Left kidney (tissue), 2 donors: ENCODE results near the gene KANSL1. TPM values are rescaled to one million over a fixed set of nuclear protein-coding genes. Genes with fewer than 3 reads are reported as not detected.
"Not testable (repeated sequence)": the region's sequence is repeated elsewhere in the genome, so short reads cannot be mapped to it uniquely, and the experiment has no call there.

Experiments
- DNase-seq: peaks from one replicate; pipeline ENCODE4 v3.0.0-alpha.2; 2013
- polyA plus RNA-seq: library from polyadenylated mRNA; unstranded; fragments of 120-200 nt; gene quantifications from one replicate; pipeline ENCODE4 v1.2.1, GENCODE V29; 2013; ENCODE audit not compliant: insufficient read length

The KANSL1 gene
- polyA plus RNA-seq, 1 donor, result 95.8 TPM

DNA sequence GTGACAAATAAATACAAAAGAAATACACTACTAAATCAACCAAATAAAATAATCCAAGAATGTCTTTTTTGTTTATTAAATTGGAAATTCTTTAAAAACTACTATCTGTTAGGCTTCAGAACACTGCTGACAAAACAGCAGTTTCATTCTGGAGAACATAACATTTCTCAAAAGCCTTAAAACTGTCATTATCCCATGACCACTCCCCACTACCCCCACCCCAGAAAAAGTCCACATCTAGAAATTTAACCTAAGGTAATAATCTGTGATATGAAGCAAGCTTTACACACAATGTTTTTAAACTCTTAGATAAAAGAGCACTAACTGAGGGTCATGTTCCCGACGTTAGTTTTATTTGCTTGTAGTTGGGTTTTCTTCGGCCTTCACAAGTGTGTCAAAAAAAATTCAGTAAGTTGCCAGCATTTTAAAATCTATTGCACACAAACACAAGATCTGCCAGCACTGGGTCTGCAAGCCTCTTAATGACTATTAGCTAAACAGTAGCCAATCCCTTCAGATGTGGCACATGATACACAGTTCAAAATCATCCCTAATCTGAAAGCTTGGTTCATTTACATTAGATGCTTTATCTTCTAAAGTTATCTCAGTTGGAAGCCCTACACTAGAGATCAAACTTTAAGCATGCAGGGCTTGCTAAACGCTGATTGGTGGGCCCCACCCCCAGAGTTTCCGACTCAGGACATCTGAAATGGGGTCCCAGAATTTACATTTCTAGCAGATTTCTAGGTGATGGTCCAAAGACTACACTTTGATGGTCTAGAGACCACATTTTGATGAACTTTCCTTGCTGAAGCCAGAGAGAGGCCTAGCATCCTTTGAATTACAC is 75.2 kb downstream of the KANSL1 start:
- DNase-seq, result no peak

DNA sequence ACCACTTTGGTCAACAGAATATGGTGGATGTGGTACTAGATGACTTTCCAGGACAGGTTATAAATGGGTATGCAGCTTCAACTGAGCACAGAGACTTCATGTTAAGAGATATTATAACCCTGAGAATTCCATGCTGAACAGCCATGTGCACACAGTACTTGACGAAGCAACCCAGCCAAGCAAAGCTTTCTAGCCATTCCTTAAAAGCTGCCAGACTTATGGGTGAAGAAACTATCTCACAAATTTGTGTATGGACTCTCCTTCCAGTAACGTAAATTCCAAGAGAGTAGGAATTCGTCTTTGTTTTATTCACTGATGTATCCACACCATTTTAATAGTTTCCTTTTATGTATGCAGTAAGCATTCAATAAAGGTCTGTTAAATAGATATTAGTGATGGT is 76.1 kb downstream of the KANSL1 start:
- DNase-seq, result no peak

DNA sequence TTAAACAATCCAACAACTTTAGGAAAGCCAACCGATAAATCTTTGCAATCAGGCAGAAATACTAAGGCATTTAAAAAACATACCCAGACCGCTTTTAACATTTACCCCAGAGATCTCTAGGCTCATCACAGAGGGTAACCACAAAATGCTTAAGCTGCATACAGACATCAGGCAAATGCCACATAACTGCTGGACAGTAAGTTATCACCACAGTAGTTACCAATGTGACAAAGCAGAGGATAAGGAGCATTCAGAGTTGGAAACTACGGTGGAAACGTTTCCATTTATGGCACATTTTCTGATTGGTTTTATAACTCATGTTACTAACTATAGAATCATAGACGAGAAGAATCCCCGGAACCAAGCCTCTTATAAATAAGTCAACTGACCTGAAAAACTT is 77.5 kb downstream of the KANSL1 start:
- DNase-seq, result no peak

DNA sequence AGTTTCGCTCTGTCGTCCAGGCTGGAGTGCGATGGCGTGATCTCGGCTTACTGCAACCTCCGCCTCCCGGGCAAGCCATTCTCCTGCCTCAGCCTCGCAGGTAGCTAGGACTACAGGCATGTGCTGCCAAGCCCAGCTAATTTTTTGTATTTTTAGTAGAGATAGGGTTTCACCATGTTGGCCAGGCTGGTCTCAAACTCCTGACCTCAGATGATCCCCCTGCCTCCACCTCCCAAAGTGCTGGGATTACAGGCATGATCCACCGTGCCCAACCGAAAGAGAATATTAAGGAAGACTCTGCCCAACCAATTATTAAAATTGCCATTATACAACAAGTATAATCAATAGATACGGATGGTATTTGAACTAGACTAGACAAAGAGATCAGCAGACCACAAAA is 82.0 kb downstream of the KANSL1 start:
- not testable (repeated sequence) for DNase-seq

DNA sequence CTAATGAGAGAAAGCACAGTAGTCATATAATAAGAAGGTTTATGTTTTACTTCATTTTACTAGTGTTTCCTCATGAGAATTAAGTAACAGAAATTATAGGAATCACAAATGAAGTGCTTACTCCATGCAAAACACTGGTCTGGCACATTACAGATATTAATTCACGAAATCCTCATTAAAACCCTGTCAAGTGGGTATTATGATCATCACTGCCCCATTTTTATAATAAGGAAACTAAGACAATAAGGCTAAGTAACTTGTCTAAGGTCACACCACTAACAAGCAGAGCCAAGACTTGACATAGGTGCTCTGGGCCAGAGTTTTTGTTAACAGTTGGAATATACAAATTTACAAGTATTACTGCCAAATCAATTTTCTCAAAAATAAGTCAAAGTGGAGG is 83.0 kb downstream of the KANSL1 start:
- DNase-seq, result no peak

DNA sequence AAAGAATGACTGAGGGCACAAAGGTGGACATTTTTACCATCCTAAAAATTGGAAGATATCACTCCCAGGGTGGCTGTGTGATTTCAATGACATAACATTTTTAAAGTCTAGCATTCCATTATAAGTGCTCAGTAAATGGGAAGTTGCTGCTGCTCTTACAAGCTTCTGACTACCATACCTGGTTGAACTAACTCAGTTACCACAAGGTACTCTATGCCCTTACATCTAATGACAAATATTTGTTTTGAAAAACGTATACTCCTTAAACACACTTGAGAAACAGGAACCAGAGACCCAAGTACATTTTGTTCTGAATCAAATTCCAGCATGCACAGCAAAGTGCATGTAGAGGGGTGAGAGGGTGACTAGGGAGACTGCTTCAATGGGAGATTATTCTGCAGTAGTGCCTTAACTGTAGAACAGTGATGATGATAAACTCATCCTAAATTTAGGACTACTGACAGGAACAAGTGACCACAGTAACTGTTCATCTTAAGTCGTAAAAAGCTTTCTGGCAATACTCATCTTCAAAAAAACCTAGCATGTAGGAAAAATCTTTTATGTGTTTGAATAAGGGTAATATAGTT is 83.5 kb downstream of the KANSL1 start:
- DNase-seq, result no peak

DNA sequence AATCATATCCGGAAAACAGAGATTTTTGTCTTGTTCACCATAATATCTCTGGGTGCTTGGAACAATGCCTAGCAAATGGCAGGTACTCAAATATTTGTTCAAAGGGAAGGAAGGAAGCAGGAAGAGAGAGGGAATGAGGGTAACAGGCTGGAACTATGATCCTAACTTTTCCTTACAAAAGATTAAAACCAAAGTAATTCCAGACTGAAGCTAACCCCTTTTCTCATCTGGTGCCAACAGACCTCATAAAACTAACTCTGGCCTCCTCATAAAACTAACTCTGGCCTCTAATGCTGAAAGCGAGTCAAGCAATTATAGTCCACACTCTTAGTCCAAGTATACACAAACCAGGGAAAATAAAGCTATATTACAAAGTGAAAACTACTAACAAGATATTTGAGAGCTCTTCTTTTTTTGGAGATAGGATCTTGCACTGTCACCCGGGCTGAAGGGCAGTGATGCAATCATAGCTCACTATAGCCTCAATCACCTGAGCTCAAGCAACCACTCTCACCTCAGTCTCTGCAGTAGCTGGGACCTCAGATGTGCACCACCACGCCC is 84.6 kb downstream of the KANSL1 start:
- no peak for DNase-seq

DNA sequence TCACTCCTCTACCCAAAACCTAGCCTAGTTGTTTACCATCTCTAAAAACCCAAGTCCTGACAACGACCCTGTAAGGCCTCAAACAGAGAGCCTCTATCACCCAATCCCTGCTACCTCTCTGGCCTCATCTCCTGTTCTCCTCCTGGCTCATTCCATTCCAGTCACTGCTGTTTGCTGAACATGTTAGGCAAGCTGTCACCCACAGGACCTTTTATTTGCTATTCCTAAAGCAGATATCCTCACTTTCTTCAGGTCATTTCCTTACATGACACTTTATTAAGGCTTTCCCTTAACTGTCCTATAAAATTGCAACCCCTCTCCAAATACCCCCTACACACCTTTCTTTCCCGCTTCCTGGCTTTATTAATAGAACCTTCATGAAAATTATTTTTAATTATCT is 85.1 kb downstream of the KANSL1 start:
- DNase-seq, result no peak

DNA sequence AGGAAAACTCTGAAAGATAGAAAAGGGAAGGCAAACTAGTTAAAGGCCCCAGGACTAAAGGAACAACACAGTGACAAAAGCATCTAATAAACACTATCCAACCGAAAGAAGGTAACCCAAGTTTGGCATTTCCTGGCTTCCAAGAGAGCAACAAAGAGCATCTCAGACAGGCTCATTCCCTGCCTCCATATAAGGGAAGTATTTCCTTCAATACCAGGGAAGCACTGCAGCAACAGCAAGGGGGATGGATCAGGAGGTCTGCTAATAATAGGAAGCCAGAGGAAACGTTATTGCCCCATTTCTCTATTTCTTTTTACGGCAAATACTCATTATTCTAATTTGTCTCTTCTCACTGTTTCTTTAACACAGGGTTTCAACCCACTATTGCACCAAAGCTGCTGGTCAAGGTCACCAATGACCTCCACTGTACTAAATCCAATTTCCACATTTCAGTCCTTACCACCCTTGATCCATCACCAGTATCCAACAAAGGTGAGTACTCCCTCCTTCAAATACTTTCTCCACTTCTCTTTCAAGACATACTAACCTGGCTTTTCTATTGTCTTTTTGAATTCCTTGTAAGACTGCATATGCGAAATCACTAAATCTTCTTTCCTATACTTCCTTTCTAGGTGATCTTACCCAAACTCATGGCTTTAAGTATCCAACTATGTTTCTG is 86.1 kb downstream of the KANSL1 start:
- no peak for DNase-seq

DNA sequence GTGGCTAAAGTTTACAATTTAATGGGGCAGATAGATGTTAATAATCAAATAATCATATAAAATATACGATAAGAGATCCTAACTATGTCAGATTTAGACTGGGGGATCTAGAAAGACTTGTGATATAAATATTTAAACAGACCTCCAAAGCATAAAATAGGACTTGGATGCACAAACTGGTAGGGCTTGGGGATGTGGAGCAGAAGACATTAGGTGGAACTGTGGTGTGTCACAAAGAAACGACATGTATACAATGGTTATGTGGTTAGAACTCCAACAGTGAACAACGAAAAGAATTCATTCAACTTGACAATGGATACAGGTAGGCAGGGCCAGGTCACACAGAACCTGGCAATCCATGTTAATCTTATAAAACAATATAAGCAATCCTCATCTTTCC is 90.4 kb downstream of the KANSL1 start:
- DNase-seq, result not testable (repeated sequence)

DNA sequence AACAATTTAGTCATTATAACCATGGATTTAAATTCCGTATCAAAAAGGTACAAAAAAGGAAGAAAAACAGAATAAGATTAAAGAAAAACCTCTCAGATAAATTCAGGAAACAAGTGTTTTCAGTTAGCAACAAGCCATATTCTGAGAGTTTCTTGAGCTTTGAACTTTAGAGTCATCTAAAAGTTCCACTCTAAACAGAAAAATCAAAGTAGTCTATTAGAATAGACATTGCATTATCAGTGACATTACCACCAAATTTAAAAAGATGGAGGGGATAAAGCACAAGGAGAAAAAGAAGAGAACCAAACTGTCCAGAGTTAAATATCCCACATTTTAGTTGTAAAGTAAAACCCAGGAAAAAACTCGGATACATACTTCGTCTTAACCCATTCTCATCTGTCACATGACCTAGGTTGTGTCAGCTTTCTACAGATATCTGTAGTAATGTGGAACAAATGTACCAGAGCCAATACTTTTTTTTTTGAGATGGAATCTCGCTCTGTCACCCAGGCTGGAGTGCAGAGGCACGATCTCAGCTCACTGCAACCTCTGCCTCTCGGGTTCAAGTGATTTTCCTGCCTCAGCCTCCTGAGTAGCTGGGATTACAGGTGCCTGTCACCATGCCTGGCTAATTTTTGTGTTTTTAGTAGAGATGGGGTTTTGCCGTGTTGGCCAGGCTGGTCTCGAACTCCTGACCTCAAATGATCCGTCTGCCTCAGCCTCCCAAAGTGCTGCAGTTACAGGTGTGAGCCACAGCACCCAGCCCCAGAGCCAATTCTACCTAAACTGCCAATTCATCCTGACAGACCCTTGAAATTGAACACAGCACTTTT is 91.2 kb downstream of the KANSL1 start:
- DNase-seq, result not testable (repeated sequence)

DNA sequence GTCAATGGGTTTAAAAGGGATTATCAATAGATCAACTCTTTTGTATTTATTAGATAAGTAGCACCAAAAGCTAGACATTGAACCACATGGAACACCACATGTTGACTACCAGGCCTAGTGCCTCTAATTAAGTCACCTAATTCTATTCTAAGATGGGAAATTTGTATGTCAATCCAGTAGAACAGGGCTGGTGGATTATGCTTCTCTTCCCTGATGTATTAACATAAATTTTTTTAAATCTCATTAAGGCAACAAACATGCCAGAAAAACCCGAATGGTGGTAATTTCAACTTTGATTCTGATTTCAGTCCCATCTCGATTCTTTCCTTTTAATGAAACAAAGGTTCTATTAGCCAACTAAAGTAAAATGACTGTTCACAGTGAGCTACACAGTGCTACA is 92.6 kb downstream of the KANSL1 start:
- no peak for DNase-seq

DNA sequence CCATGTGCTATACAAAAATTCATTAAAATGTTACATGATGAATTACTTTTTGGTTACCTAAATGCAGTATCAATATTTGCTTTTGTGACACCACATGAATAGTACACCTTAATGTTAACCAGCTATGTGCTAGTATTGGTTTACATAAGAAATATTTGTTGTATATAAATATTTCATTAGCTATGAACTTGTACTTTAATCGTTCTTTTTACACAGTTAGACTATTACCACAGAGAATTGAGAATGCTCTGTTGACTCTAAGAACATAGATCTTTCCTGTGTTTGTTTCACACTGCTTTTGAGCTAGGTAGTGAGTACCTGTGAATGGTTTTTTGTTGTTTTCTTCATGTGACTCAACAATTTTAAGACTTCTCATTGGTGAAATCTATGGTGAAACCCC is 93.4 kb downstream of the KANSL1 start:
- DNase-seq, result no peak

DNA sequence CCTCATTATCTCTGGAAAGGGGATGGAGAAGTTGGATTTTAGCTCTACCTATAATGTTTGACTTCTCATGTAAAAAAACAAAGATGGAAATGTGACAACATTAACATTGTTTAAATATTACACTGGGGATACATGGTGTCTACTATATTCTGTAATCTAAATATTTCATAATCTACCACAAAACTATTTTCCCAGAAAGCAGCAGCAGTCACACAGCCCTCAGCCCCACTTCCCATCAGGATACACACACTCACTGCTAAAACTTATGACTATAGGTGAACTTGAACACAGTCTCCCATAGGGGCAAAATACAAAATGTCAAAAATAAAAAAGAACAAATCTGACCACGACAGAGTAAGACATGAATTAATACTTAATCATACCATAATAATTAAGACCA is 95.7 kb downstream of the KANSL1 start:
- DNase-seq, result no peak

DNA sequence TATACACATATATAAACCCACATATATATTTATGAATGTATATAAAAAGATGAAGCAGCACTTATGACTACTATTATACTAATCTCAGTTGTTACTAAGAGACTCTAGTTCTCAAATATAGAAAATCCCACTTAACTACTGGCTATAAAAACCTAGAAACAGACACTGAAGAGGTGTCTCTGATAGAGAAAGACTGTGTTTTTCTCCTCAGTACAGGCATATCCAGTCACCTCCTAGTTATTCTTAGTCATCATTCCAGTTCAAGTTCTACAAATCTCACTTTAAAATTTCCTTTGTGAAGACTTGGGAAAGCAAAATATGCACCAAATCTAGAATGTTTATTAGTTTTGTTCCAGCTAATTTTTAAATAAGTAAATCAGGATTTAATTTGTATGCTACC is 100.2 kb downstream of the KANSL1 start:
- no peak for DNase-seq

DNA sequence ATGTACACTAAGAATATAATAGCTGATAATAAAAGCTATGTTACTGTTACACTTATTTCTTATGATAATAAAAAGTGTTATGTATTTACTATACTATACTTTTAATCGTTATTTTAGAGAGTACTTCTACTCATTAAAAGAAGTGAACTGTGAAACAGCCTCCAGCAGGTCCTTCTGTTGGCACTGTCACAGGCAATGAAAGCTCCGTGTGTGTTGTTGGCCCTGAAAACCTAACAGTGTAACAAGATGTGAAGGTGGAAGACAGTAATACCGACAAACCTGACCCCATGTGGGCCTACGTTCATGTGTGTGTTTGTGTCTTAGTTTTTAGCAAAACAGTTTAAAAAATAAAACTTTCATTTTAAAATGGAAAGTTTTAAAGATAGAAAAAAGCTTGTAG is 102.4 kb downstream of the KANSL1 start:
- no peak for DNase-seq

DNA sequence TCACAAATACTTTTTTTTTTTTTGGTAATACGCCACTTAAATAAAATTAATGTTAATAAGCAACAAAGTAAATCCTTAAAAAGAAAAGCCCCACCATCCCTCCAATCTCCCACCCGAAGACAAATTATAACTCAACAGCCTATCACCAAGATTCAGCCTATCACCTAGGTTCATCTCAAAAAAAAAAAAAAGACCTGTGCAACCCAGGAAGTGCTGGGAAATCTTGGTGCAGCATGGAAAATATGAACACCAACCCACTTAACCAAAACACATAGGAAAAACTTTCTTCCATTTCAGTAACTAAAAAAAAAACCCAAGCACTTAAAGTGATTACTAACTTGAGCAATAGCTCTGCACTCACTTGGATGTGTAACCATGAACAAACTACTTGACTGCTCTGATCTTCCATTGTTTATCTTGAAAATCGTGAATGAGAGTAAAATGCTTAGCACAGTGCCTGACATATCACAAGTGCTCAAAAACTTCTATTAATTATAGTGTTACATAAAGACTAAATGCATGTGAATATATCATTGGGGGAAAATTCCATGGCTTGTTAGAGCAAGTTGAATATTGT is 103.8 kb downstream of the KANSL1 start:
- DNase-seq, result no peak

DNA sequence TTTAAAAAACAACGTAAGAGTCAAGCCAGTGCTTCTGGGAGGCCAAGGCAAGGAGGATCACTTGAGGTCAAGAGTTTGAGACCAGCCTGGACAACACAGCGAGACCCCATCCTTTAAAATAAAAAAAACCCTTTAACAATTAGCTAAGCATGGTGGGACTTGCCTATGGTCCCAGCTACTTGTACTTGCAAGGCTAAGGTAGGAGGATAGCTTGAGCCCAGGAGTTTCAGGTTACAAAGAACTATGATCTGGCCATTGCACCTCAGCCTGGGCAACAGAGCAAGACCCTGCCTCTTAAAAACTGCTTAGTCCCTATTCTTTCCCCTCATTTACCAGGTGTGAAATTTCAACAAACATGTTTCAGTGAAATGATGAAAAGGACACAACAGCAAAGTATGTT is 104.6 kb downstream of the KANSL1 start:
- no peak for DNase-seq

DNA sequence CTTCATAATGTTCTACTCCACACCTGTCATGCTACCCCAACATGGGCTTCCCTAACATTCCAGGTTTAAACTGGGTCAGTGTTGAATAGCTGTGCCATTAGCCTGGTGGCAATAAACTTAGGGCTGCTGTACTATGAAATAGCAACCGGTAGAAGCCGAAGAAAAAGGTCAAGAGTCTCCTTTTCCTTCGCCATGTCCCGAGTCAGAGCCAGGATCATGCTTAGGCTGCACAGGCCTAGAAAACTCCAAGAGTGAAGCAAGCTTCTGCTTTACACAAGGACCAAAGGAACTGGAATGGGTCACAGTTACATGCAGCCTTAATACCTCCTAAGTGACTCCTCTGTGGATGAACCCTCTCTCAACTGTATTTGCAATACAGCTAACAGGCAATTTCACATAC is 105.4 kb downstream of the KANSL1 start:
- not testable (repeated sequence) for DNase-seq

DNA sequence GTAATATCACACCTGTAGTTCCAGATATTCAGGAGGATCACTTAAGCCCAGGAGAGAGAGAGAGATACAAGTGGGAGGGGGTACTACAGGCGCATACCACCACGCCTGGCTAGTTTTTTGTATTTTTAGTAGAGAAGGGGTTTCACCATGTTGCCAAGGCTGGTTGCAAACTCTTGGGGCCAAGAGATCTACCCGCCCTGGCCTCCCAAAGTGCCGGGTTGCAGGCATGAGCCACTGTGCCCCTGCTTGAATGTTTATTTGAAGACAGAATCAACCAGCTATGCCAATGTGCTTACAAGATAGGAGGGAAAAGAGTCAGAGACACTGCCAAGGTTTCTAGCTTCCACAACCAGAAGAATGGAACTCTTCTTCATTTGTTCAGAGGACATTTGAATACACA is 106.4 kb downstream of the KANSL1 start:
- DNase-seq, result no peak

DNA sequence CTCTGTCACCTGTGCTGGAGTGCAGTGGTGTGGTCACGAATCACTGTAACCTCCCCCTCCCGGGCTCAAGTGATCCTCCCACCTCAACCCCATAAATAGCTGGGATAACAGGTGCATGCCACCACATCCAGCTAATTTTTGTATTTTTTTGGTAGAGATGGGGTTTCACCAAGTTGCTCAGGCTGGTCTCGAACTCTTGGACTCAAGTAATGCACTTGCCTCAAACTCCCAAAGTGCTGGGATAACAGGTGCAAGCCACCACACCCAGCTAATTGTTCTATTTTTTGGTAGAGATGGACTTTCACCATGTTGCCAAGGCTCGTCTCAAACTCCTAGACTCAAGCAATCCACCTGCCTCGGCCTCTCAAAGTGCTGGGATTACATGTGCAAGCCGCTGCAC is 107.7 kb downstream of the KANSL1 start:
- DNase-seq, result no peak

DNA sequence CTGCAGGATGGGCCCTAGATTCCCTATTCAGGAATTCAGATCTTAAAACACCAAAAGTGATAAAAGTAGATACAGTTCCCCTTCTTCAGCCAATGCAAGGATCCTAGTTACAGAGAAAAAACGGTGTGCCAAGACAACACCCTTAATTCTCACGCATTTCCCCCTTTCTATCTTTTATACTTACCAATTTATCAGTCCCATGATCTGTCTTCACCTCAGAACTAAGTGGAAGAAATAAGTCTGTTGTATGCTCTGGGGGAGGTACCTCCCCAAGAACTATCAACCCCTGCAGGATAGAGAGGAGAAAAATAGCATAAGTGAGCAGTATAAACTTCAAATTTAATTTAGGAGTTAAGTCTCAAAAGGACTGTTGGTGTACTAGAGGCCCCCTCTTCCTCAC is 111.0 kb downstream of the KANSL1 start:
- no peak for DNase-seq
